HepG2 (cell line): ENCODE data around the gene KAT2A. TPM values are rescaled to one million over a fixed set of nuclear protein-coding genes. Genes with fewer than 3 reads are reported as not detected.

Experiments used
- polyA plus RNA-seq, 8 experiments: library from polyadenylated mRNA; depleted of rRNA in 3 of 8; stranded (reverse) in 7 of 8; unstranded in 1 of 8; fragments of >200 nt; fragmentation: Illumina TruSeq in 4 of 8; extraction: Trizol in 4 of 8; gene quantifications; 2 replicates each; pipeline versions ENCODE4 v1.2.1 to v1.2.3, GENCODE V29; 2011 to 2016; ENCODE audit warnings: low read depth in 4 of 8, missing spikeins in 1 of 8, mixed read lengths in 1 of 8; ENCODE audit not compliant: insufficient read depth in 1 of 8
- total RNA-seq, 5 experiments: library from RNA; depleted of rRNA; stranded (reverse); fragments of >200 nt; fragmentation: Illumina TruSeq; extraction: Trizol; gene quantifications; 2 replicates each; pipeline ENCODE4 v1.2.3, GENCODE V29; 2016; ENCODE audit warnings: low read depth in 1 of 5
- TF ChIP-seq, protein P1 (sequence below): sonication (generic); formaldehyde crosslinking; IDR thresholded peaks from 2 replicates; pipeline ENCODE4 v1.5.0; 2020; ENCODE audit warnings: missing genetic modification reagents, mild to moderate bottlenecking, borderline replicate concordance
- TF ChIP-seq, protein P2 (sequence below): sonication (generic); formaldehyde crosslinking; IDR thresholded peaks from 2 replicates; pipeline ENCODE4 v1.5.1; 2020; ENCODE audit warnings: mild to moderate bottlenecking, missing genetic modification reagents, moderate library complexity

The KAT2A gene
- total and polyA plus RNA-seq, 2 of the 13 experiments (the other 11 are each of a cell fraction or from before 2014, with no cell fraction given): 29.1 to 90.4 TPM

DNA sequence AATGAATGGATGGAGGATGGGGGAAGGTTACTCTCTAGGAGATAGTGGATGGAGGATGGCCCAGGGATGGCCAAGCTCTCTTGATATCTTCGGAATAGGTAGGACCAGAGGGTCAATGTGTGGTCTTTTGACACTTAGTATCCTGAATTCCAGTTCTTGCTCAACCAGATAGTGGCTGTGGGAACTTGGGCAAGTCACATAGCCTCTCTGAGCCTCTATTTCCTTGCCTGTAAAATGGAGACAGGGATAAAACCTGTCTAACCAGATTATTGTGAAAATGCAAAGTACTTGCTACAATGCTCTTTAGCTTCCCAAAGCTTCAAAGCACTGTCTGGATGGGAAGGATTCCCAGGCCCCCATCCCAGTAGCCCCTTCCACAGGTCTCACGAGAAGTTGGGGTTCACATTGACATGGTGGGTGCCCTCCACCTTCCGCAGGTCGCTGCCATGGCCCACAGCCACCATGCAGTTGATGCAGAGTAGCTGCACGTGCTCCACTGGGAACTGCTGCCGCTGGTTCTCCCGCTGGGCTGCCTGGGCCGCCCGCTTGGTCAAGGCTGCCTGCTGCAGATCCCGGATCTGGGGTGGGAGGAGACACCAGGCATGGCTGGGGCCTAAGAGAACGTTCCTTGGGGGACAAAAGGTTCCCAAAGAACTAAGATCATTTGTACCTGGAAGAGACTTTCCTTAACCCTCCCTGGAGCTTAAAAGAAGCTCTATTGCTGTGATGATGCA is 17.8 kb downstream of the KAT2A start (continued):
- TF ChIP-seq, protein P1, sequence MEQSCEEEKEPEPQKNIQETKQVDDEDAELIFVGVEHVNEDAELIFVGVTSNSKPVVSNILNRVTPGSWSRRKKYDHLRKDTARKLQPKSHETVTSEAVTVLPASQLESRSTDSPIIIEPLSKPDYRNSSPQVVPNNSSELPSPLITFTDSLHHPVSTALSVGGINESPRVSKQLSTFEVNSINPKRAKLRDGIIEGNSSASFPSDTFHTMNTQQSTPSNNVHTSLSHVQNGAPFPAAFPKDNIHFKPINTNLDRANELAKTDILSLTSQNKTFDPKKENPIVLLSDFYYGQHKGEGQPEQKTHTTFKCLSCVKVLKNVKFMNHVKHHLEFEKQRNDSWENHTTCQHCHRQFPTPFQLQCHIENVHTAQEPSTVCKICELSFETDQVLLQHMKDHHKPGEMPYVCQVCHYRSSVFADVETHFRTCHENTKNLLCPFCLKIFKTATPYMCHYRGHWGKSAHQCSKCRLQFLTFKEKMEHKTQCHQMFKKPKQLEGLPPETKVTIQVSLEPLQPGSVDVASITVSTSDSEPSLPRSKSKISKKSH (CRISPR knock-in tag): no peak
- TF ChIP-seq, protein P2, sequence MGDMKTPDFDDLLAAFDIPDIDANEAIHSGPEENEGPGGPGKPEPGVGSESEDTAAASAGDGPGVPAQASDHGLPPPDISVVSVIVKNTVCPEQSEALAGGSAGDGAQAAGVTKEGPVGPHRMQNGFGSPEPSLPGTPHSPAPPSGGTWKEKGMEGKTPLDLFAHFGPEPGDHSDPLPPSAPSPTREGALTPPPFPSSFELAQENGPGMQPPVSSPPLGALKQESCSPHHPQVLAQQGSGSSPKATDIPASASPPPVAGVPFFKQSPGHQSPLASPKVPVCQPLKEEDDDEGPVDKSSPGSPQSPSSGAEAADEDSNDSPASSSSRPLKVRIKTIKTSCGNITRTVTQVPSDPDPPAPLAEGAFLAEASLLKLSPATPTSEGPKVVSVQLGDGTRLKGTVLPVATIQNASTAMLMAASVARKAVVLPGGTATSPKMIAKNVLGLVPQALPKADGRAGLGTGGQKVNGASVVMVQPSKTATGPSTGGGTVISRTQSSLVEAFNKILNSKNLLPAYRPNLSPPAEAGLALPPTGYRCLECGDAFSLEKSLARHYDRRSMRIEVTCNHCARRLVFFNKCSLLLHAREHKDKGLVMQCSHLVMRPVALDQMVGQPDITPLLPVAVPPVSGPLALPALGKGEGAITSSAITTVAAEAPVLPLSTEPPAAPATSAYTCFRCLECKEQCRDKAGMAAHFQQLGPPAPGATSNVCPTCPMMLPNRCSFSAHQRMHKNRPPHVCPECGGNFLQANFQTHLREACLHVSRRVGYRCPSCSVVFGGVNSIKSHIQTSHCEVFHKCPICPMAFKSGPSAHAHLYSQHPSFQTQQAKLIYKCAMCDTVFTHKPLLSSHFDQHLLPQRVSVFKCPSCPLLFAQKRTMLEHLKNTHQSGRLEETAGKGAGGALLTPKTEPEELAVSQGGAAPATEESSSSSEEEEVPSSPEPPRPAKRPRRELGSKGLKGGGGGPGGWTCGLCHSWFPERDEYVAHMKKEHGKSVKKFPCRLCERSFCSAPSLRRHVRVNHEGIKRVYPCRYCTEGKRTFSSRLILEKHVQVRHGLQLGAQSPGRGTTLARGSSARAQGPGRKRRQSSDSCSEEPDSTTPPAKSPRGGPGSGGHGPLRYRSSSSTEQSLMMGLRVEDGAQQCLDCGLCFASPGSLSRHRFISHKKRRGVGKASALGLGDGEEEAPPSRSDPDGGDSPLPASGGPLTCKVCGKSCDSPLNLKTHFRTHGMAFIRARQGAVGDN: 0 out of 2 replicates have a peak, but pooled peaks have one; percentile 18
- TF ChIP-seq, all 625 proteins: peak for 3
